ENCODE data around the gene FOXL2NB. TPM values are rescaled to one million over a fixed set of nuclear protein-coding genes. Genes with fewer than 3 reads are reported as not detected.

FOXL2NB gene
- total and polyA plus RNA-seq, 10 of the 15 experiments (the other 5 are each of a cell fraction or from before 2014, with no cell fraction given) = not detected

GRCh38 chr3:138984816-138985215 is 37.8 kb downstream of the FOXL2NB start:
- H3K9me3 ChIP-seq (replicated peaks; ENCODE audit: control insufficient read depth, insufficient read depth, low read length) = no peaks in the 10 kb centered on the region
- 0 out of 4 replicates have a peak, but pooled peaks cover 0 to 5% of the 10 kb centered on the region in 2 experiments for H3K27me3 ChIP-seq (replicated peaks in 1 of 2; ENCODE audit: control insufficient read depth in 2 of 2, insufficient read depth in 2 of 2, low read length in 1 of 2)
- TF ChIP-seq JUND (IDR thresholded peaks at IDR 0.05; ENCODE audit: low read depth, low read length) (no peak), ATF2 (IDR thresholded peaks at IDR 0.05; ENCODE audit: low read length) (no peak), CEBPB (IDR thresholded peaks at IDR 0.05; ENCODE audit: borderline replicate concordance in 1 of 2, low read depth in 2 of 2, low read length in 2 of 2) (no peak), IKZF1 (conservative IDR thresholded peaks at IDR 0.05) (no peak), ZNF622 (IDR thresholded peaks at IDR 0.05) (no peak), ZBTB11 (CRISPR knock-in tag; IDR thresholded peaks at IDR 0.05) (no peak), RCOR1 (conservative IDR thresholded peaks at IDR 0.05; ENCODE audit: low read depth, low read length) (no peak), ZNF24 (IDR thresholded peaks at IDR 0.05) (no peak)
- ChIA-PET SMC1A (ENCODE audit: uncharacterized antibody, unreplicated experiment) (interaction anchor here (1.0 kb wide), 1 partner anchor 14 kb away, joined by 3 read pairs; no protein-coding TSS in a partner anchor), RAD21 (ENCODE audit: unreplicated experiment) (no interaction called here), CTCF (no interaction called here), POLR2A (no interaction called here)
- H2AFZ ChIP-seq (ENCODE audit: control insufficient read depth, low read depth, low read length) = no peak overlapping the region
- H3K27ac ChIP-seq (ENCODE audit: control insufficient read depth, insufficient read depth) = no peak overlapping the region
- H3K79me2 ChIP-seq (ENCODE audit: control insufficient read depth, insufficient read depth, low read length) = no peaks in the 10 kb centered on the region
- no peaks in the 10 kb centered on the region for H4K20me1 ChIP-seq (ENCODE audit: control insufficient read depth, insufficient read depth)
- H3K4me3 ChIP-seq = no peak overlapping the region
- FAIRE-seq = no peak
- intact Hi-C loops (cut with micrococcal nuclease; ENCODE audit: unreplicated experiment) (no loop called here), in situ Hi-C loops (cut with MboI) (no loop called here)
- BruUV-seq (replicated peaks) = no TSS peak
- H3K9ac ChIP-seq (ENCODE audit: control insufficient read depth, insufficient read depth, low read length) = no peak overlapping the region
- DNase-seq (ENCODE audit: low read depth, low spot score) = no peak
- H3K4me1 ChIP-seq (ENCODE audit: control insufficient read depth, insufficient read depth, low read length) = no peaks in the 10 kb centered on the region
- H3K4me2 ChIP-seq (ENCODE audit: control insufficient read depth, insufficient read depth) = no peak overlapping the region
- ATAC-seq = no peak
- no peaks in the 10 kb centered on the region for H3K36me3 ChIP-seq (ENCODE audit: control insufficient read depth in 2 of 2, insufficient read depth in 2 of 2, low read length in 1 of 2)
- 17% methylated on average over 3 of the region's 3 CpGs for WGBS (ENCODE audit: insufficient coverage, insufficient replicate concordance, low lambda C conversion rate, missing lambda C conversion rate)
